ENCODE results near the gene CRTAC1.
A peak's percentile ranks its signal among the peaks of the same experiment; 100 is the strongest.

Gene CRTAC1

DNA sequence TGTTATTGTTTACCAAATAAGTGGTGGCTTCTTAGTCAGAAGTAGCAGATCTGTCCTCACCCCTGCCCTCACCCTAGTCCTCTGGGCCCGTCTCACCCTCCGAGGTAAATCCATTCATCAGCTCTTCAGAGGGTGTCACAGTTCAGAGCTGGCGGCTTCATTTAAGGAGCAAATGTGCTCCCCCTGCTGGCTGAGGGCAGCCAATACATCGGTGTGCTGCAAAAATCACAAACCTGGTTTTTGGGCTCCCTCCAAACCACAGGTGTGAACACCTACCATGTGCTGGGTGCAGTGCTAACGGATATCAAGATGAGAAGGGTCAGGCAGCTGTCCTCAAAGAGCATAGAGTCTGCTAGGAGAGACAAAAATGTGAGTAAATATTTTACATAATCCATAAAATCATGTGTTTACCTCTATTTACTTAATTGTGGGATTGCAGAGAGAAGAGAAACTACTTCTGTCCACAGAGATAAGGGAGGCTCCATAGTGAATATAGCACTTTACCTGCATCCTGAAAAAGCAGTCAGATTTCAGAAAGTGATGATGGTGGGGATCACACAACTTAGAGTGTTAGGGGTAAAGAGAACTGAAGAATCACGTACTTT, 15.5 kb upstream of the CRTAC1 start:
- no peak overlapping the region for H3K4me3 ChIP-seq (replicated peaks; ENCODE audit: low read depth, low read length)
- TF ChIP-seq, protein P1, sequence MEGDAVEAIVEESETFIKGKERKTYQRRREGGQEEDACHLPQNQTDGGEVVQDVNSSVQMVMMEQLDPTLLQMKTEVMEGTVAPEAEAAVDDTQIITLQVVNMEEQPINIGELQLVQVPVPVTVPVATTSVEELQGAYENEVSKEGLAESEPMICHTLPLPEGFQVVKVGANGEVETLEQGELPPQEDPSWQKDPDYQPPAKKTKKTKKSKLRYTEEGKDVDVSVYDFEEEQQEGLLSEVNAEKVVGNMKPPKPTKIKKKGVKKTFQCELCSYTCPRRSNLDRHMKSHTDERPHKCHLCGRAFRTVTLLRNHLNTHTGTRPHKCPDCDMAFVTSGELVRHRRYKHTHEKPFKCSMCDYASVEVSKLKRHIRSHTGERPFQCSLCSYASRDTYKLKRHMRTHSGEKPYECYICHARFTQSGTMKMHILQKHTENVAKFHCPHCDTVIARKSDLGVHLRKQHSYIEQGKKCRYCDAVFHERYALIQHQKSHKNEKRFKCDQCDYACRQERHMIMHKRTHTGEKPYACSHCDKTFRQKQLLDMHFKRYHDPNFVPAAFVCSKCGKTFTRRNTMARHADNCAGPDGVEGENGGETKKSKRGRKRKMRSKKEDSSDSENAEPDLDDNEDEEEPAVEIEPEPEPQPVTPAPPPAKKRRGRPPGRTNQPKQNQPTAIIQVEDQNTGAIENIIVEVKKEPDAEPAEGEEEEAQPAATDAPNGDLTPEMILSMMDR (IDR thresholded peaks at IDR 0.05; ENCODE audit: low read depth, low read length, missing control alignments), result peak; percentile 94
- peak; percentile 24 for DNase-seq (ENCODE audit: extremely low read depth, low read depth)

DNA sequence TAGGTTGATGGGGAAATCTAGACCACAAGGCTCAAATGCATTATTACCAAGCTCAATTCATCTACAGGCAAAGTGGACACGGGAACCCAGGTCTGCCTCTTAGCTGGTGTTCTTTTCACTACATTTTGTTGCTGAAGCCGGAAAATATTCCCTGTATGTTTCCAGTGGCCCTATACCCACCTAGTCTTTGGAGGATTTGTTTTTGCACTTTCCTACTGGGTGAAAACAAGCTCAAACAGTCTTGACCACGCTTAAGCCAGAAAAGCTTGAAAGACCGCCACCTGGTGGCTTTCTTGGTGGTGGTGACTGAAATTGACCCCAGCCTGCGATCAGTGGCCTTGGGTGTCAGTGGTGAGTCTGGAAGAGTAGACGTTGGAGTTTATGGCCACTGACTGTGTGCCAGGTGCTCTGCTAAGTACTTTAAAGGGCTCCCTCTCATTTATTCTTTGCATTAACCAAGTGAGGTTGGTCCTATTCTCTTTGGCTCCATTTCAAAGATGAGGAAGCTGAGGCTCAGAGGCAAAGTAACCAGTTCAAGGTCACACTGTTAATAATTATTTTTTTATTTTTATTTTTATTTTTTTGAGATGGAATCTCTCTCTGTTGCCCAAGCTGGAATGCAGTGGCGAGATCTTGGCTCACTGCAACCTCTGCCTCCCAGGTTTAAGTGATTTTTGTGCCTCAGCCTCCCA, 11.1 kb upstream of the CRTAC1 start:
- no peak overlapping the region for H3K4me3 ChIP-seq (replicated peaks; ENCODE audit: low read depth, low read length)
- peak; percentile 26 for DNase-seq (ENCODE audit: extremely low read depth, low read depth)
- TF ChIP-seq, protein P1 (IDR thresholded peaks at IDR 0.05; ENCODE audit: low read depth, low read length, missing control alignments), result peak; percentile 79

DNA sequence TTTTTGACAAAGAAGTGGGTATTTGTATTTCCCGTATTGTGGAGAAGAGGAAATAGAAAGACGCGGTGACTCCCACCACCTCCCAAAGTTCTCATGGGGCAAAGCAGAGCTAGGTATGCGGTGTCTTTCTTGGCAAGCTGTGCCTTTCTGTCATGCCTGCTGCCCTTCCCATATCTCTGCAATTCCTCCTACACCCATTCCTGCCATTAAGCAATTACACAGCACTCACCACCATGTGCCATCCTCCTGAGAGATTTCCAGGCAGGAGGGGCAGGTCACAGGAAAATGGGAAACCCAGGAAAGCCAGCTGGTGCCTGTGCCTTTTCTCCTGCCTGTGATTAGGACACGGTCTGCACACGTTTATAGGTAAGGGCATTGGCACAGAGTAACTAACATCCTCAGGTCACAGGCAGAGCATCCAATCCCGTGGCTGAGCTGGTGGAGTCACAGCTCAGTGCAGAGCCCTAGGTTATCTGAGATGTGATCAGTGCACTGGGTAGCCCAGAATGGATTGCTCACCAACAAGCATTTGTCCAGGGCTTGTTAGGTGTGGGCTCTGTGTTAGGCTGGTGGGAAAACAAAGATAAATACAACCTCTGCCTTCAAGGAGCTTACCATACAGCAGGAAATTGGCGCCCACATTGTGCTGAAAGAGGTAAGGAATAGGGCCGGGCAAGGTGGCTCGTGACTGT, 9.4 kb upstream of the CRTAC1 start:
- TF ChIP-seq, protein P1 (IDR thresholded peaks at IDR 0.05; ENCODE audit: low read depth, low read length, missing control alignments), result no peak
- DNase-seq (ENCODE audit: extremely low read depth, low read depth), result no peak
- no peak overlapping the region for H3K4me3 ChIP-seq (replicated peaks; ENCODE audit: low read depth, low read length)

DNA sequence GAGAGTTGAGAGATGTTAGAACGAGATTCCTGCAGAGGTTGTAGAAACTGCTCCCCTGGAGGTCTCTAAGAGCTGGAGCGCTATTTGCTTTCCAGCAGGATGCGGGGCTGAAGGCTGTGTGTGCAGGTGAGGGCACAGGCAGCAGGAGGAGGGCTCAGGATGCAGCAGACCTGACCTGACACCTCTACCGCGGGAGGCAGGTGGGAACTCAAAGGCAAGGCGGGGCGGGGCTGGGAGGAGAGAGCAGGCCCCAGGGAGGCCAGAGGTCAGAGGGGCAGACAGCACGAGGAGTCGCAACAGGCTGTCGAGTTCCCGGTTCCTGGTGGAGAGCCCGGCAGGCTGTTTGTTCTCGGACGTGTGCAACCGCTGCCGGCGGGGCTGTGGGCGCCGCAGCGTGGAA, 7.9 kb upstream of the CRTAC1 start:
- TF ChIP-seq, protein P1 (IDR thresholded peaks at IDR 0.05; ENCODE audit: low read depth, low read length, missing control alignments), result no peak
- no peak overlapping the region for H3K4me3 ChIP-seq (replicated peaks; ENCODE audit: low read depth, low read length)
- DNase-seq (ENCODE audit: extremely low read depth, low read depth), result no peak

DNA sequence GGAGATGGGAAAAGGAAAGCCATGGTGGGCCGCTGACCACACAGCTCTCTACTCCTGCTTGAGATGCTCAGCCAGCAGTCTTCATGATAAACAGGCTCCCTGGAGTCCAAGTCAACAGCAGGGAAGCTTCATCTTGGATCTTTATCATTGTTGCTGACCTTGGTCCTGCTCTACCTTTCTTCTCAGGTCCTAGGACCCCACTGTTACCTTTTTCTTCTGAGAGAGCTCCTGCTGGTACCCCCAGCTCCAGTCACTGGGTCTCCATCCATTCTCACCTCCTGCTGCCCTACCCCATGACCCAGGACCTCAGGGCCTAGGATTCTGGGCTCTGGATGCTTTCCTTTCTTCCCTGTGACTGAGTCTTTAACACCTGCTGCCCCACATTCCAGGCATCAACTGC, 5.2 kb upstream of the CRTAC1 start:
- TF ChIP-seq, protein P1 (IDR thresholded peaks at IDR 0.05; ENCODE audit: low read depth, low read length, missing control alignments), result no peak
- H3K4me3 ChIP-seq (replicated peaks; ENCODE audit: low read depth, low read length), result no peak overlapping the region
- DNase-seq (ENCODE audit: extremely low read depth, low read depth), result no peak

DNA sequence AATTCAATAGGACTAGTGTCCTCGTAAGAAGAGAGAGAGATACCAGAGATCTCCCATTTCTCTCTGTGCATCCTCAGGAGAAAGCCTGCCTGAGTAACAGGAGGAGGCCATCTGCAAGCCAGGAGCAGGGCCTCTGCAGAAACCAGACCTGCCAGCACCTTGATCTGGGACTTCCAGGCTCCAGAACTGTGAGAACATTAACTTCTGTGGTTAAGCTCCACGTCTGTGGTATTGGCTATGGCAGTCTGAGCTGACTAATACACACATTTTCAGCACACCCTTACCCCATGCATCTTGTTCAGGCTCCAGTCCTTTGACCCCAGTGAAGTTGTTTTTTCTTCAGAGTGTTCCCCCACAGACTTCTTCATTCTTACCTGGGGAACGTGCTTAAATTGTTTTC, 3.1 kb upstream of the CRTAC1 start:
- TF ChIP-seq, protein P1 (IDR thresholded peaks at IDR 0.05; ENCODE audit: low read depth, low read length, missing control alignments), result no peak
- no peak overlapping the region for H3K4me3 ChIP-seq (replicated peaks; ENCODE audit: low read depth, low read length)
- DNase-seq (ENCODE audit: extremely low read depth, low read depth), result no peak

Data from HFF-Myc (cell line).